K562 (cell line): ENCODE results near the gene RAB14. TPM values are rescaled to one million over a fixed set of nuclear protein-coding genes. Genes with fewer than 3 reads are reported as not detected.
A peak's percentile ranks its signal among the peaks of the same experiment; 100 is the strongest.

Experiments used
- ATAC-seq: fragments of 200-7000 bp; cut with Tn5 transposase; 3 replicates; pipeline ENCODE4 v1.9.1; 2020; ENCODE audit warnings: moderate library complexity
- BruUV-seq: library from RNA; stranded (reverse); fragments of 400-500 nt; replicated peaks from 2 replicates; lab custom pipeline; 2021; lab: Mats Ljungman, UMichigan
- CTCF ChIA-PET: fragments of 300-600 bp; formaldehyde crosslinking; extraction: SDS; loops from one replicate; lab custom pipeline; 2021; ENCODE audit warnings: low intra/inter-chr PET ratio; lab: Yijun Ruan, JAX
- POLR2A ChIA-PET: fragments of 300-600, 350-650 bp; sonication (Branson Sonifier 250); formaldehyde crosslinking; extraction: SDS; loops from one replicate; lab custom pipeline; 2021; ENCODE audit warnings: antibody characterized with exemption, inconsistent platforms; lab: Yijun Ruan, JAX
- DNase-seq, 4 experiments: peaks; one replicate each; pipeline versions ENCODE4 v3.0.0 to v3.0.0-alpha.2; 2011 to 2018; ENCODE audit warnings: low spot score in 3 of 4, mixed read lengths in 3 of 4; ENCODE audit errors: extremely low read depth in 1 of 4
- FAIRE-seq: peaks from 2 replicates; lab custom pipeline; 2011; peaks lifted over from hg19 to GRCh38; lab: Jason Lieb, UNC
- H2AFZ ChIP-seq: 2 replicates; pipeline ENCODE4 v1.6.0; 2011; ENCODE audit warnings: low read depth, low read length, control low read depth, inconsistent platforms
- H3K27ac ChIP-seq: fragments of 200-600 bp; 3 replicates; pipeline ENCODE4 v1.8.0; 2011; ENCODE audit warnings: low read depth, mild to moderate bottlenecking, control low read depth, inconsistent platforms, low read length, moderate library complexity, mixed read lengths; ENCODE audit errors: extremely low read depth
- H3K27me3 ChIP-seq, 2 experiments: fragments of 300-600 bp in 1 of 2; 2 replicates in 1 of 2; 3 replicates in 1 of 2; pipeline versions ENCODE4 v1.6.0 to v1.8.0; 2011; ENCODE audit warnings: inconsistent platforms in 2 of 2, low read length in 2 of 2, mild to moderate bottlenecking in 1 of 2, mixed read lengths in 1 of 2, moderate library complexity in 1 of 2; ENCODE audit not compliant: control insufficient read depth in 2 of 2, insufficient read depth in 2 of 2
- H3K36me3 ChIP-seq: fragments of 300-600 bp; 3 replicates; pipeline ENCODE4 v1.8.0; 2011; ENCODE audit warnings: mild to moderate bottlenecking, low read length, inconsistent platforms; ENCODE audit not compliant: control insufficient read depth, insufficient read depth
- H3K4me1 ChIP-seq, 2 experiments: fragments of 200-600 bp in 1 of 2; replicated peaks in 1 of 2; 2 replicates in 1 of 2; 3 replicates in 1 of 2; pipeline versions ENCODE4 v1.5.1 to v1.8.0; 2011; ENCODE audit warnings: inconsistent platforms in 2 of 2, low read length in 2 of 2, mild to moderate bottlenecking in 1 of 2, mixed read lengths in 1 of 2, moderate library complexity in 1 of 2; ENCODE audit not compliant: control insufficient read depth in 2 of 2, insufficient read depth in 2 of 2
- H3K4me2 ChIP-seq: 2 replicates; pipeline ENCODE4 v1.6.1; 2011; ENCODE audit warnings: low read length, control low read depth, inconsistent platforms, mixed read lengths; ENCODE audit not compliant: insufficient read depth
- H3K4me3 ChIP-seq: fragments of 200-600 bp; sonication (generic), shearing (Covaris generic); 2 replicates; pipeline ENCODE4 v1.5.1; 2016; ENCODE audit warnings: control low read depth, inconsistent platforms
- H3K79me2 ChIP-seq: fragments of 200-600 bp; 3 replicates; pipeline ENCODE4 v1.8.0; 2011; ENCODE audit warnings: low read length, inconsistent platforms; ENCODE audit not compliant: control insufficient read depth, insufficient read depth
- H3K9ac ChIP-seq, 2 experiments: 2 replicates each; pipeline versions ENCODE4 v1.6.0 to v1.6.1; 2011; ENCODE audit warnings: low read depth in 2 of 2, low read length in 2 of 2, control low read depth in 1 of 2, inconsistent platforms in 1 of 2, mild to moderate bottlenecking in 1 of 2, mixed read lengths in 1 of 2; ENCODE audit not compliant: insufficient read depth in 1 of 2
- H3K9me1 ChIP-seq: one replicate; pipeline ENCODE4 v1.6.0; 2011; ENCODE audit warnings: inconsistent platforms, mild to moderate bottlenecking, low read length, moderate library complexity; ENCODE audit not compliant: control insufficient read depth, insufficient read depth
- H3K9me3 ChIP-seq: replicated peaks from 2 replicates; pipeline ENCODE4 v1.5.1; 2011; ENCODE audit warnings: low read depth, low read length, inconsistent platforms; ENCODE audit not compliant: control insufficient read depth, insufficient read depth
- H4K20me1 ChIP-seq: replicated peaks from 2 replicates; pipeline ENCODE4 v1.6.1; 2011; ENCODE audit warnings: low read length, inconsistent platforms, mixed read lengths; ENCODE audit not compliant: control insufficient read depth, insufficient read depth
- CBX1 ChIP-seq: sonication (generic); IDR thresholded peaks from 2 replicates; pipeline ENCODE4 v1.6.1; 2016; ENCODE audit warnings: antibody characterized with exemption, low read depth, mild to moderate bottlenecking
- NR3C1 ChIP-seq: sonication (generic); formaldehyde crosslinking; IDR thresholded peaks from 2 replicates; pipeline ENCODE4 v1.8.1; 2022; ENCODE audit warnings: missing genetic modification reagents
- PRDM10 ChIP-seq: fragments of 450-650 bp; IDR thresholded peaks from 2 replicates; pipeline ENCODE4 v1.6.1; 2018; ENCODE audit not compliant: partially characterized antibody
- SRF ChIP-seq, 2 experiments: fragments of 250-450, 450-650 bp in 1 of 2; sonication (Bioruptor Pico) in 1 of 2; sonication (generic) in 1 of 2; formaldehyde crosslinking; IDR thresholded peaks; 2 replicates each; pipeline versions ENCODE4 v1.5.0 to v1.5.1; 2020 to 2022; ENCODE audit warnings: mild to moderate bottlenecking in 1 of 2, missing genetic modification reagents in 1 of 2
- TAF7 ChIP-seq: fragments of 450-650 bp; IDR thresholded peaks from 2 replicates; pipeline ENCODE4 v1.6.1; 2016; ENCODE audit warnings: missing genetic modification characterization, missing compliant biosample characterization
- XRCC3 ChIP-seq: fragments of 450-650 bp; IDR thresholded peaks from 2 replicates; pipeline ENCODE4 v1.6.1; 2017; ENCODE audit warnings: mild to moderate bottlenecking, moderate library complexity
- ZBTB17 ChIP-seq: fragments of 450-650 bp; formaldehyde crosslinking; IDR thresholded peaks from 2 replicates; pipeline ENCODE4 v1.4.0; 2020; ENCODE audit warnings: mild to moderate bottlenecking
- WGBS: fragments of 100-300 bp; shearing (Covaris generic); methylation state at CpG from one replicate; pipeline ENCODE4 v1.1.6; 2016; ENCODE audit warnings: low coverage, mixed read lengths; ENCODE audit not compliant: insufficient coverage; ENCODE audit errors: missing lambda C conversion rate; 5-methylcytosine and 5-hydroxymethylcytosine counted together
- in situ Hi-C: fragments of 300-500 bp; cut with MboI; formaldehyde crosslinking; loops from 4 replicates; pipeline ENCODE4 v1.15.0; 2018; ENCODE audit warnings: inconsistent platforms, mixed read lengths
- intact Hi-C: fragments of 100-400 bp; cut with micrococcal nuclease; formaldehyde crosslinking; loops from 2 replicates; pipeline ENCODE4 v1.14.2; 2022
- polyA plus RNA-seq, 8 experiments: library from polyadenylated mRNA; depleted of rRNA in 4 of 8; stranded (reverse) in 5 of 8; unstranded in 3 of 8; fragments of >200 nt; fragmentation: Nextera tagmentation in 2 of 8; fragmentation: Illumina TruSeq in 1 of 8; extraction: Ambion mirVana in 2 of 8; extraction: Trizol in 1 of 8; gene quantifications; 2 replicates each; pipeline versions ENCODE4 v1.2.1 to v1.2.3, GENCODE V29; 2011 to 2014; ENCODE audit warnings: inconsistent platforms in 1 of 8, missing spikeins in 1 of 8
- total RNA-seq, 7 experiments: library from RNA; depleted of rRNA in 6 of 7; stranded (reverse); fragments of >200 nt in 6 of 7; fragmentation: Illumina TruSeq in 2 of 7; extraction: Trizol in 2 of 7; gene quantifications; 2 replicates each; pipeline versions ENCODE4 v1.2.1 to v1.2.3, GENCODE V29; 2011 to 2021; ENCODE audit warnings: low replicate concordance in 1 of 7

RAB14 gene
- total and polyA plus RNA-seq, 9 of the 15 experiments (the other 6 are each of a cell fraction or from before 2014, with no cell fraction given), result 10.3 to 41.8 (median 20.9) TPM

- Histone ChIP-seq H3K9me3 (no peaks in the 10 kb centered on the region), H2AFZ (peak overlapping the region; percentile 30; the same call in 1 of the 2 replicates), H3K27ac (no peak overlapping the region), H3K9me1 (no peaks in the 10 kb centered on the region), H3K27me3 (no peaks in the 10 kb centered on the region), H3K4me3 (no peak overlapping the region), H3K9ac (no peak overlapping the region), H3K36me3 (no peaks in the 10 kb centered on the region), H3K79me2 (no peaks in the 10 kb centered on the region), H4K20me1 (no peaks in the 10 kb centered on the region), H3K4me1 (peaks cover 0 to 25% of the 10 kb centered on the region in 2 experiments; a peak in 3 of 5 replicates), H3K4me2 (no peak overlapping the region)
- in situ Hi-C loops, result no loop called here
- WGBS, result 63% methylated on average over 13 of the region's 13 CpGs
- no peak for TF ChIP-seq NR3C1 (CRISPR knock-in tag)
- TF ChIP-seq TAF7 (tag), result no peak
- TF ChIP-seq XRCC3, result no peak
- no peak for TF ChIP-seq CBX1
- intact Hi-C loops, result no loop called here
- no TSS peak for BruUV-seq
- no peak for ATAC-seq
- DNase-seq, result no peak
- CTCF ChIA-PET, result no interaction called here
- POLR2A ChIA-PET, result no interaction called here
- FAIRE-seq, result no peak
Measured at GRCh38 chr9:121220996-121221663, 19.5 kb upstream of the RAB14 start.

- H3K9me1 ChIP-seq, result no peaks in the 10 kb centered on the region
- no peak overlapping the region for H3K9ac ChIP-seq
- H3K36me3 ChIP-seq, result no peaks in the 10 kb centered on the region
- H3K79me2 ChIP-seq, result no peaks in the 10 kb centered on the region
- TF ChIP-seq SRF (CRISPR knock-in tag; IDR thresholded peaks at IDR 0.05), result peak in 1 of 2 experiments; percentile 82; a peak in 2 of 4 replicates
- TF ChIP-seq ZBTB17 (CRISPR knock-in tag), result no peak
- peak; percentile 14 for TF ChIP-seq PRDM10
- H3K4me1 ChIP-seq, result peaks cover 0 to 21% of the 10 kb centered on the region in 2 experiments; a peak in 3 of 5 replicates
- intact Hi-C loops, result loop anchor here (10.0 kb wide), 1 partner anchor 315 kb away; no protein-coding TSS in a partner anchor
- in situ Hi-C loops, result loop anchor here (5.0 kb wide), 2 partner anchors 98 to 178 kb away; no protein-coding TSS in a partner anchor
- DNase-seq (no peak), ATAC-seq (no peak), FAIRE-seq (no peak)
- H2AFZ ChIP-seq, result peak overlapping the region; percentile 3
- POLR2A ChIA-PET, result no interaction called here
- H3K4me3 ChIP-seq, result no peak overlapping the region
- no peaks in the 10 kb centered on the region for H3K9me3 ChIP-seq
- H3K27ac ChIP-seq, result no peak overlapping the region
- no peaks in the 10 kb centered on the region for H3K27me3 ChIP-seq
- no peak overlapping the region for H3K4me2 ChIP-seq
- 59% methylated on average over 2 of the region's 3 CpGs for WGBS
- CTCF ChIA-PET, result interaction anchor here (0.7 kb wide), 1 partner anchor 53 kb away, joined by 3 read pairs; no protein-coding TSS in a partner anchor
- no peaks in the 10 kb centered on the region for H4K20me1 ChIP-seq
- no TSS peak for BruUV-seq
Measured at GRCh38 chr9:121219530-121219929, 17.9 kb upstream of the RAB14 start.
